GM21381 (cell line): ENCODE data around the gene ABRAXAS1.
"Not testable (repeated sequence)": the region's sequence is repeated elsewhere in the genome, so short reads cannot be mapped to it uniquely, and the experiment has no call there.

Experiments
- ATAC-seq: cut with Tn5 transposase; IDR thresholded peaks from one replicate; pipeline ENCODE4 v1.9.1; 2021; ENCODE audit warnings: mild to moderate bottlenecking, moderate library complexity; ENCODE audit not compliant: unreplicated experiment

Gene ABRAXAS1

GRCh38 chr4:83484500-83485461 lies at the start of gene ABRAXAS1:
ABRAXAS1 (minus strand) TSS chr4:83485100; CDS start chr4:83485072, 28 bp downstream.
- peak; percentile 96 for ATAC-seq

GRCh38 chr4:83527671-83528070 lies 42.8 kb upstream of the ABRAXAS1 start:
- ATAC-seq = no peak

- ATAC-seq = no peak
These were observed 37.3 kb upstream of the ABRAXAS1 start for GRCh38 chr4:83522239-83522638.

- ATAC-seq = no peak
These were observed 31.3 kb upstream of the ABRAXAS1 start for GRCh38 chr4:83516042-83516772.

GRCh38 chr4:83510442-83510841 lies 25.5 kb upstream of the ABRAXAS1 start:
- no peak for ATAC-seq

GRCh38 chr4:83509156-83509585 lies 24.3 kb upstream of the ABRAXAS1 start:
- not testable (repeated sequence) for ATAC-seq

GRCh38 chr4:83504996-83505395 lies 20.1 kb upstream of the ABRAXAS1 start:
- no peak for ATAC-seq

- no peak for ATAC-seq
These were observed 19.6 kb upstream of the ABRAXAS1 start for GRCh38 chr4:83504503-83504902.

GRCh38 chr4:83503974-83504373 lies 19.1 kb upstream of the ABRAXAS1 start:
- no peak for ATAC-seq

GRCh38 chr4:83501671-83502070 lies 16.8 kb upstream of the ABRAXAS1 start:
- ATAC-seq = not testable (repeated sequence)

- ATAC-seq = no peak
These were observed 13.3 kb upstream of the ABRAXAS1 start for GRCh38 chr4:83498187-83498586.

GRCh38 chr4:83496085-83496917 lies 11.4 kb upstream of the ABRAXAS1 start:
- not testable (repeated sequence) for ATAC-seq

- peak; percentile 63 for ATAC-seq
These were observed 6.1 kb upstream of the ABRAXAS1 start for GRCh38 chr4:83490876-83491450.

- no peak for ATAC-seq
These were observed 4.9 kb upstream of the ABRAXAS1 start for GRCh38 chr4:83489711-83490326.

- no peak for ATAC-seq
These were observed 1.7 kb upstream of the ABRAXAS1 start for GRCh38 chr4:83486457-83487129.

GRCh38 chr4:83473966-83474365 lies 10.9 kb downstream of the ABRAXAS1 start:
- ATAC-seq = no peak

GRCh38 chr4:83473423-83473822 lies 11.5 kb downstream of the ABRAXAS1 start:
- no peak for ATAC-seq

- ATAC-seq = no peak
These were observed 28.8 kb downstream of the ABRAXAS1 start for GRCh38 chr4:83456184-83456501.

GRCh38 chr4:83455281-83456183 lies 29.4 kb downstream of the ABRAXAS1 start, which contains the start of the genes HELQ and MRPS18C:
HELQ (minus strand) TSS chr4:83455823; CDS start chr4:83455693, 130 bp downstream.
MRPS18C (plus strand) TSS chr4:83456058; CDS start chr4:83456078, 20 bp downstream.
- ATAC-seq = peak; percentile 95
